A549 treated with ZK216348 at 1 μM for 4 hours (cell line): ENCODE data around the gene EEF1B2. TPM values are rescaled to one million over a fixed set of nuclear protein-coding genes. Genes with fewer than 3 reads are reported as not detected.

ENCODE experiments used
- total RNA-seq: library from RNA; stranded (reverse); fragments of 200-300 nt; extraction: Qiagen RNA extraction; gene quantifications from 5 replicates; pipeline ENCODE4 v1.2.3, GENCODE V29; 2022; ENCODE audit warnings: low read depth

EEF1B2 gene
- 1,015 to 1,176 TPM (median 1,046 TPM) in 5 replicates for total RNA-seq

GRCh38 chr2:206159346-206160124 lies at the start of gene EEF1B2, which contains the start of gene NDUFS1:
TSS of gene EEF1B2 (plus strand) at chr2:206159895. CDS start at chr2:206159980, 85 bp downstream.
TSS of gene NDUFS1 (minus strand) at chr2:206159444. CDS start at chr2:206153678, 5,766 bp downstream.

Other genes starting within 250 kb of the EEF1B2 start
- 0.90 to 2.0 TPM (median 1.8 TPM) in 5 replicates for gene INO80D, start 73.7 kb upstream of the EEF1B2 start, total RNA-seq
- 59.3 to 71.8 TPM (median 59.8 TPM) in 5 replicates for gene NDUFS1, start 451 bp upstream of the EEF1B2 start, total RNA-seq
- 0.68 to 1.7 TPM (median 1.1 TPM) in 5 replicates for gene ZDBF2, start 114.8 kb downstream of the EEF1B2 start, total RNA-seq